ENCODE measurements around the gene PDGFC. TPM values are rescaled to one million over a fixed set of nuclear protein-coding genes. Genes with fewer than 3 reads are reported as not detected.

The PDGFC gene
- total RNA-seq, 1 donor from 2014 or later = not detected

GRCh38 chr4:156953001-156953400 lies 18.6 kb downstream of the PDGFC start:
- peaks cover 4% of the 10 kb centered on the region for H3K9me3 Mint-ChIP-seq
- H3K36me3 Mint-ChIP-seq (ENCODE audit: low read depth) = no peaks in the 10 kb centered on the region
- TF ChIP-seq CTCF (IDR thresholded peaks at IDR 0.05) = no peak
- H3K4me3 Mint-ChIP-seq = no peak overlapping the region
- ATAC-seq (ENCODE audit: low read depth) (no peak), DNase-seq (no peak)
- H3K4me1 Mint-ChIP-seq = no peaks in the 10 kb centered on the region
- CTCF ChIA-PET = no interaction called here
- no peak overlapping the region for H3K27ac Mint-ChIP-seq
- POLR2A ChIA-PET = no interaction called here
- intact Hi-C loops (cut with micrococcal nuclease) = no loop called here
- H3K27me3 Mint-ChIP-seq = no peaks in the 10 kb centered on the region

GRCh38 chr4:156952078-156952759 lies 19.4 kb downstream of the PDGFC start:
- CTCF ChIA-PET = no interaction called here
- H3K36me3 Mint-ChIP-seq (ENCODE audit: low read depth) = no peaks in the 10 kb centered on the region
- H3K27me3 Mint-ChIP-seq = no peaks in the 10 kb centered on the region
- TF ChIP-seq CTCF (IDR thresholded peaks at IDR 0.05) = no peak
- H3K4me3 Mint-ChIP-seq = no peak overlapping the region
- no peaks in the 10 kb centered on the region for H3K4me1 Mint-ChIP-seq
- peaks cover 4% of the 10 kb centered on the region for H3K9me3 Mint-ChIP-seq
- DNase-seq = no peak
- intact Hi-C loops (cut with micrococcal nuclease) = no loop called here
- ATAC-seq (ENCODE audit: low read depth) = no peak
- POLR2A ChIA-PET = no interaction called here
- no peak overlapping the region for H3K27ac Mint-ChIP-seq

GRCh38 chr4:156950948-156951347 lies 20.7 kb downstream of the PDGFC start:
- Mint-ChIP-seq H3K27me3 (no peaks in the 10 kb centered on the region), H3K36me3 (ENCODE audit: low read depth) (no peaks in the 10 kb centered on the region), H3K4me1 (no peaks in the 10 kb centered on the region), H3K4me3 (no peak overlapping the region), H3K9me3 (peaks cover 3% of the 10 kb centered on the region), H3K27ac (no peak overlapping the region)
- ChIA-PET POLR2A (no interaction called here), CTCF (no interaction called here)
- intact Hi-C loops (cut with micrococcal nuclease) = no loop called here
- ATAC-seq (ENCODE audit: low read depth) (no peak), DNase-seq (no peak)
- TF ChIP-seq CTCF (IDR thresholded peaks at IDR 0.05) = no peak

GRCh38 chr4:156950090-156950489 lies 21.5 kb downstream of the PDGFC start:
- no peak overlapping the region for H3K27ac Mint-ChIP-seq
- POLR2A ChIA-PET = no interaction called here
- no peaks in the 10 kb centered on the region for H3K36me3 Mint-ChIP-seq (ENCODE audit: low read depth)
- H3K4me3 Mint-ChIP-seq = no peak overlapping the region
- ATAC-seq (ENCODE audit: low read depth) (no peak), DNase-seq (no peak)
- intact Hi-C loops (cut with micrococcal nuclease) = no loop called here
- H3K4me1 Mint-ChIP-seq = no peaks in the 10 kb centered on the region
- CTCF ChIA-PET = no interaction called here
- no peaks in the 10 kb centered on the region for H3K9me3 Mint-ChIP-seq
- no peaks in the 10 kb centered on the region for H3K27me3 Mint-ChIP-seq
- TF ChIP-seq CTCF (IDR thresholded peaks at IDR 0.05) = no peak

GRCh38 chr4:156949373-156949814 lies 22.2 kb downstream of the PDGFC start:
- ChIA-PET POLR2A (no interaction called here), CTCF (no interaction called here)
- intact Hi-C loops (cut with micrococcal nuclease) = no loop called here
- no peak for ATAC-seq (ENCODE audit: low read depth)
- no peaks in the 10 kb centered on the region for H3K36me3 Mint-ChIP-seq (ENCODE audit: low read depth)
- DNase-seq = no peak
- H3K9me3 Mint-ChIP-seq = no peaks in the 10 kb centered on the region
- H3K4me3 Mint-ChIP-seq = no peak overlapping the region
- no peak for TF ChIP-seq CTCF (IDR thresholded peaks at IDR 0.05)
- H3K27ac Mint-ChIP-seq = no peak overlapping the region
- no peaks in the 10 kb centered on the region for H3K4me1 Mint-ChIP-seq
- H3K27me3 Mint-ChIP-seq = no peaks in the 10 kb centered on the region
